HG02852 (cell line): Measurements from ENCODE around the gene TAF8.
"Not testable (repeated sequence)": the region's sequence is repeated elsewhere in the genome, so short reads cannot be mapped to it uniquely, and the experiment has no call there.

Source experiments
- ATAC-seq: cut with Tn5 transposase; IDR thresholded peaks from one replicate; pipeline ENCODE4 v1.9.1; 2021; ENCODE audit warnings: mild to moderate bottlenecking, moderate library complexity; ENCODE audit not compliant: unreplicated experiment

The TAF8 gene

DNA sequence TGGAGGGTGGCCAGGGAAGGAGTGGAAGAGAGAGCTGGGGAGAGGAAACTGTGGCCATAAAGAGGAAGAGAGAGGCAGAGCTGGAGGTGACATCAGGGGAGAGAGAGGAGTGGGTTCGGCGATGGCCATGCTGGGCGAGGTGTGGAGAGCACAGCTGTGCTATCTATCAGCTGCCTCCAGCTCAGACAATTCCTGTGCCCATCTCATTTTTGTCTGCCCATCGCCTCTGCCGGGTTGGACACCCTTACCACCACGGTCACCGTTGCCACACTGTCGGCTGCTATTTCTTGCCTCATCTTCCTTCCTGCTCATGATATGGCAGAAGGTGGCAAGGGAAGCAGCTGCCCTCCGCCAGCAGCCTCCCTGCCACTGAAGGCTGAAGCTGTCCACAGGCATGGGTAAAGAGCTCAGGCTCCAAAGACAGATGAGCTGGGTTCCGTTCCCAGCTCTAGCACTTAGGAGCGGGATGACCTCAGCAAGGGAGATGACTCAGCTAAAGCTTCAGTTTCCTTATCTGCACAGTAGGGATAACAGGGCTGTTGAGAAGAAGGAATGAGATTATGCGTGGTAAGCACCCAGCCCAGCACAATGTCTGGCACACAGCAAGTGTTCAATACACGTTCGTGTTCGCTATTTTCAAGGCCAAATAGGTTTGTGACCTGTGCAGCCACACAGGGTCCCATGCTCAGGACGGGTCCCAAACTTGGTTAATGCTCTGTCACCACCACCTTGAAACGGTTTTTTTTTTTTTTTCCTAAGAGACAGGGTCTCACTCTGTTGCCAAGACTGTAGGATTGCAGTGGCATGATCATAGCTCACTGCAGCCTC, 21.9 kb upstream of the TAF8 start:
- no peak for ATAC-seq

GRCh38 chr6:42029062-42029685, 21.1 kb upstream of the TAF8 start:
- no peak for ATAC-seq

DNA sequence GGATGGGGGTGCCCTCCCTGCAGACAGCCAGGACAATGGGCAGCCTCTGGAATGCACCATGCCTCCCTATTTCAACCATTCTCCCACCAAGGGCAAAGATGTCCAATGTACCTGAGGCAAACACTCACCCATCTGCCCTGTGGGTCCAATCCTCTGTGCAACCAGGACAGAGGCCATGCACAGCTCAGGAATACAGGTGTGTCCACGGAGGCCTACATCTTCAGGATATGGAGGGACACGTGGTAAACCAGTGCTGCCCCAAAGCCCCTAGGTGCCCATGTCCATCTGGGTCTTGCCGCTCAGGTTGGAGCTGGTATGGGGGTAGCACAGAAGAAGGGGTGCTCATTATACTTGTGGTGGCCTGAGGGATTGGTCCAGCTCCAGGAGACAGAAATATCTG, 20.4 kb upstream of the TAF8 start:
- ATAC-seq: no peak

DNA sequence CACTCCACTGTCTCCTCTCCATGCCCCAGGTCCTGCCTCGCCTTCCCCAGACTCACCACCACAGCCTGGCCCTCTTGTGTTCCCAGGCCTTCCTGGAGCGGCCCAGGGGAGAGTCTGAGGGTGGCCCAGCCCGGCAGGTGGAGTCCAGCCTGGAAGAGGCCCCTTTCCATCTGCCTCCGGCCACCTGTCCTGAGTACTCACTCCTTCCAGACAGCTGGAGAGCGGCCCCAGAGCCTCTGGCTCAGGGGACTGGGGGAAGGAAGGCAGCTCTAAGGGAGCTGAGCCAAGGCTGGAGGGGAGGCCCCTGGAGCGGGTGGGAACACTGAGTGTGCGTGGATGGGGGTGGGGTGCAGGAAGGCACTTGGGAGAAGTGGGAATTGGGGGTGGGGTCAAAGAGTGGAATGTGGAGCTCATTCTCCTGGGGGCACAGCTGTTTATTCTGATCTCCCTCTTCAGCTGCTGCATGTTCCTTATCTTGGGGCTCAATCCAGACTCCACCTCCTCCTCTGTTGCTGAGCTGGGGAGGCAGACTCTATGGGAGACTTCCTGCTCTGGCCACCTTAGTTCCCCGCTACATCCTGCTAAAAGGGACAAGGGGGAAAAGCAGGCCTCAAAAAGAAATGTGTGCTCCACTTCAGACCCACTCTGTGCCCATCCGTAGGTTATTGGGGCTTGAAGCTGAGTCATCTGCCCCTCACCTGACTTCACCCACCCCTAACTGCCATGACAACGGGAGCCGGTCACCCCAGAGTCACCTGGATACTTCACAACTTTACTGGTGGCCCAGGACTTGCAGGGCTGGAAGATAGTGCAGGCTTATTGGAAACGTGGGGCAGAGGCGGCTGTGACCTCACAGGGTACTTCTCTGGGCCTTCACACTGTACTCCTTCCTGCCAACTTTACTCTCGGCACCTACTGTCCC, 19.5 kb upstream of the TAF8 start:
- no peak for ATAC-seq

GRCh38 chr6:42032366-42032765, 18.0 kb upstream of the TAF8 start:
- ATAC-seq: no peak

GRCh38 chr6:42037669-42038068, 12.7 kb upstream of the TAF8 start:
- not testable (repeated sequence) for ATAC-seq

GRCh38 chr6:42038163-42038562, 12.2 kb upstream of the TAF8 start:
- ATAC-seq: no peak

DNA sequence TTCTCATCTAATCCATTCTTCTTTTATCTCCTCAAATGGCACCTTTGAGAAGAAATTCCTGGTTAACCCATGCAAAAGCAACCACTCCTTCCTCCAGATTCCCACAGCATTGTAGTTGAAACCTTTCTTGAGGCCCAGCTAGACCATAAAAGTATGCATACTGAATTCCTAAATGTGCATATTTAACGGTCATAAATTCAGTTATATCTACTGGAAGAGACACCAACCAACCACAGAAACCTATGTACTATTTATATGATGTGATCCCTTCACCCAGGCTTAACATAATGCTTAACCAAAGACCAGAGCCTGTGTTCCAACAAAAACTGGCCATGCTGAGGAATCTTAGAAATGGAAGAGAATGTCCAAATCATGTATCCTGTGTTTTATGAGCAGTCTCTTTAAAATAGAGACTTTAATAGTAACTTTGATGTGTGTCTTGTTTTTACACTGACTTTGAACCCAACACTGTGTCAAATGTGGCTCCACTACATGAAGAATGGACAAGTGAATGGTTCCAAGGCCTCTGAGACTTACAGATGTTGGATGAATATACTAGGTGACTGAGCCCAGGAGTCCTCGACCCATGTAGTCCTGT, 11.4 kb upstream of the TAF8 start:
- ATAC-seq: no peak

- no peak for ATAC-seq
Measured at GRCh38 chr6:42040856-42041480, 9.4 kb upstream of the TAF8 start.

- no peak for ATAC-seq
Measured at GRCh38 chr6:42041481-42042053, 8.8 kb upstream of the TAF8 start.

DNA sequence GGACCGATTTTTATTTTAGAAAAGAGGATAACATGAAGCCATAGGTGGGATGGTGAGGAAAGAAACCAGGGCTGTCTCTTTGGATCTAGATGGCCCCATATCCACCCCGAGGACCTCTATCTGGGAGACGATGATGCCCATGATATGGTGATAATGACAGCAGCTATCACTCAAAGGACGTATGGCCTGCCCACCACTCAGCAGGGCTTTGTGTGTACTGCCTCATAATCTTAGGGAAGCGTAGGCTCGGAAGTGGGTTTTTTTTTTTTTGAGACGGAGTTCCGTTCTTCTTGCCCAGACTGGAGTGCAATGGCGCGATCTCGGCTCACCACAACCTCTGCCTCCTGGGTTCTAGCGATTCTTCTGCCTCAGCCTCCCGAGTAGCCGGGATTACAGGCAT, 8.2 kb upstream of the TAF8 start:
- ATAC-seq: no peak

DNA sequence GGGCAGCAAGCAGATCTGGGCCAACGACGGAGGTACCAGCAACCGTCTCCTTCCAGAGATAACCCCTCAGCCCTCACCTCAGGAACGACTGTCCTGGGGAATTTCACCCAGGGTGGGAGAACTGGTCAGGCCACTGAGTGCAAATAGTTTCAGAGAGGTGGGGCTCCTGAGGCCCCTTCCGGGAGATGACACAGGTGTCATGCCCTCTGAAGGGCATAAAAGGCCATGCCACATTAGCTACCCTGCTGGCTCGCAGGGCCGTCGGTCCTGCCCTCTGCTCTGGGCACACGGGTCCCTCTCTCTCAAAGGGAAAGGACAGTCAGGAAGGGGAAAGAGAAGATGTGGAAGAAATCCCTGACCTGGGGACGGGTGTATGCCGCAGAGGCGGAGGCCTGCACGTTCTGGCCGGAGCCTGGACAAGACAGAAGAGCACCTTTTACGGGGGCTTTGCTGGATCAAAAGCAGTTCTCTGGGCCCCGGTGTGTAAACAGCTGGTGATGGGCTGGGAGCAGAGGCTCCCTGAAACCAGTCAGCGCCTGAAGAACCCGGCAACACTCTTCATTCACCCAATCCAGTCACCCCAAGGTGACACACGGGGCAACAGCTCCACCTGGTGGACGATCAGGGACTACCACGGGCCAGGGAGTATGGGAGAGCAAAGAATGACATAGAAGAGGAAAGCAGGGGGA, 6.4 kb upstream of the TAF8 start:
- ATAC-seq: peak; percentile 40

- ATAC-seq: no peak
Measured at GRCh38 chr6:42045538-42046460, 4.5 kb upstream of the TAF8 start.

- no peak for ATAC-seq
Measured at GRCh38 chr6:42046464-42047212, 3.7 kb upstream of the TAF8 start.

DNA sequence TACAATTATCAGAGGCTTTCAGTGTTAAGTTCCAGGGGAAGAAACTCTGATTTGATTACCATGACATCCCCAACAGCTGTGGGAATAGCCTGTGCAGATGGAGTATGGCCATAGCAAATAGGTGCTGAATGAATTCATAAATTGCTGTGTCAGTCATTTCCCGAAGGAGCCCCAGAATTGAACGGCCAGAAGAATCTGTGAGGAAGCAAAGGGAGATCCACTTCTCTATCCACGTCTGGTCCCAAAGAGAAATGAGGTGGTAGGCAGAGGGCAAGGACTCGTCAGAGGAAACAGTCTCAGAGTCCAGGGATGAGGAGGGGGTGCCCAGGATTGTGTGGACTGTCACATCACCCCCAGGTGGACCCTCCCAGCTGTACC, 3.1 kb upstream of the TAF8 start:
- ATAC-seq: no peak

- no peak for ATAC-seq
Measured at GRCh38 chr6:42047790-42048405, 2.4 kb upstream of the TAF8 start.

GRCh38 chr6:42049116-42049809, 1.1 kb upstream of the TAF8 start:
- no peak for ATAC-seq
